HG03196 (cell line): ENCODE measurements around the gene GRIK2.

Source experiments
- ATAC-seq: cut with Tn5 transposase; IDR thresholded peaks from one replicate; pipeline ENCODE4 v1.9.1; 2021; ENCODE audit not compliant: unreplicated experiment

GRIK2 gene

GRCh38 chr6:101853231-101854085 is 459.9 kb downstream of the GRIK2 start:
- no peak for ATAC-seq

GRCh38 chr6:101876431-101876830 is 482.9 kb downstream of the GRIK2 start:
- ATAC-seq: no peak

- ATAC-seq: no peak
Measured at GRCh38 chr6:101878554-101879276, 485.2 kb downstream of the GRIK2 start.

GRCh38 chr6:101879782-101880181 is 486.3 kb downstream of the GRIK2 start:
- no peak for ATAC-seq

GRCh38 chr6:101883505-101883904 is 490.0 kb downstream of the GRIK2 start:
- ATAC-seq: no peak

GRCh38 chr6:101887532-101887931 is 494.0 kb downstream of the GRIK2 start:
- no peak for ATAC-seq

GRCh38 chr6:101907356-101908217 is 514.1 kb downstream of the GRIK2 start:
- ATAC-seq: no peak

- ATAC-seq: no peak
Measured at GRCh38 chr6:101909366-101909765, 515.9 kb downstream of the GRIK2 start.

- no peak for ATAC-seq
Measured at GRCh38 chr6:101912311-101912710, 518.8 kb downstream of the GRIK2 start.

- ATAC-seq: no peak
Measured at GRCh38 chr6:101918471-101918870, 525.0 kb downstream of the GRIK2 start.

GRCh38 chr6:101921829-101922450 is 528.4 kb downstream of the GRIK2 start:
- ATAC-seq: no peak

- no peak for ATAC-seq
Measured at GRCh38 chr6:101926149-101926925, 532.8 kb downstream of the GRIK2 start.

GRCh38 chr6:101931766-101932165 is 538.3 kb downstream of the GRIK2 start:
- ATAC-seq: no peak

GRCh38 chr6:101932704-101933103 is 539.2 kb downstream of the GRIK2 start:
- ATAC-seq: no peak

- no peak for ATAC-seq
Measured at GRCh38 chr6:101935732-101936131, 542.2 kb downstream of the GRIK2 start.

GRCh38 chr6:101936516-101936915 is 543.0 kb downstream of the GRIK2 start:
- no peak for ATAC-seq

- ATAC-seq: no peak
Measured at GRCh38 chr6:101937108-101937507, 543.6 kb downstream of the GRIK2 start.

GRCh38 chr6:101940391-101940790 is 546.9 kb downstream of the GRIK2 start:
- ATAC-seq: no peak

- ATAC-seq: no peak
Measured at GRCh38 chr6:101956961-101957360, 563.5 kb downstream of the GRIK2 start.

GRCh38 chr6:101961357-101961756 is 567.8 kb downstream of the GRIK2 start:
- no peak for ATAC-seq
